Esophagus muscularis mucosa (tissue), 3 donors: Measurements from ENCODE around the gene PTAFR.

Experiments used
- CTCF ChIP-seq, 3 experiments: fragments of 200-600 bp in 2 of 3; fragments of 450-650 bp in 1 of 3; sonication (generic) in 2 of 3; IDR thresholded peaks; one replicate each; pipeline ENCODE4 v1.5.1; 2017 to 2019; ENCODE audit warnings: antibody characterized with exemption in 3 of 3, mild to moderate bottlenecking in 2 of 3, moderate library complexity in 1 of 3
- POLR2A ChIP-seq: fragments of 450-650 bp; IDR thresholded peaks from one replicate; pipeline ENCODE4 v1.6.1; 2017; ENCODE audit warnings: antibody characterized with exemption, moderate library complexity, mild to moderate bottlenecking, low read depth
- POLR2AphosphoS5 ChIP-seq, 2 donors: sonication (generic); formaldehyde crosslinking; IDR thresholded peaks; one replicate each; pipeline ENCODE4 v1.6.1; 2017; ENCODE audit warnings: antibody characterized with exemption in 2 of 2

DNA sequence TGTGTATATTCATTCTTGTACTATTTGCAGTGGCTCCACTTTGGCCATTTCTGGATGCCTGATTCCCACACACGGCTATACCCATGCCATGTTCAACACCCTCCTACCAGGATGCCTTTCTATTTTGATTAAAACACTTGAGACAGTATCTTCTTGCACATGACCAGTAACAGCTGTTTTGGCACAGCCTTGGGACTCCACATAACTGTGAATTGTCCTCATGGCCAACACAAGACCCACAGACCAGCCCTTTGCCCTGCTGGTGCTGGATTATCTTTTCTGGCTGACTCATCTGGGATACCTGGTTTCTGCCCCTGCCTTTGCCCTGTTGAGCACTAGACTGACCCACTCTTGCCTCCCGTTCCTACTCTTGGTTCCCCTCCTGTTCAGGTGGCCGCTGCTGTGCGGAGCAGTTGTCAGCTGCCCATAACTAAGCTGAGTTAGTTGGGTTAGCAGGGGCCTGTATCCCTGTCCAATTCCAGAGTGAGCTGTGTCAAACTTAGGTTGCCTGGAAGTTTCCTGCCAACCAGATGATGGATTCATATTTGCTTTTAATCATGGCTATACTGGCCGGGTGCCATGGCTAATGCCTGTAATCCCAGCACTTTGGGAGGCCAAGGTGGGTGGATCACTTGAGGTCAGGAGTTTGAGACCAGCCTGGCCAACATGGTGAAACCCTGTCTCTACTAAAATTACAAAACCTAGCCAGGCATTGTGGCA, 77.3 kb downstream of the PTAFR start:
- no peak for TF ChIP-seq CTCF (IDR thresholded peaks at IDR 0.05)
- TF ChIP-seq POLR2A, result no peak
- TF ChIP-seq POLR2AphosphoS5 (IDR thresholded peaks at IDR 0.05), result no peak
